HG03139 (cell line): ENCODE data around the gene LONRF3.

Source experiments
- ATAC-seq: cut with Tn5 transposase; IDR thresholded peaks from one replicate; pipeline ENCODE4 v1.9.1; 2021; ENCODE audit not compliant: unreplicated experiment

Gene LONRF3

DNA sequence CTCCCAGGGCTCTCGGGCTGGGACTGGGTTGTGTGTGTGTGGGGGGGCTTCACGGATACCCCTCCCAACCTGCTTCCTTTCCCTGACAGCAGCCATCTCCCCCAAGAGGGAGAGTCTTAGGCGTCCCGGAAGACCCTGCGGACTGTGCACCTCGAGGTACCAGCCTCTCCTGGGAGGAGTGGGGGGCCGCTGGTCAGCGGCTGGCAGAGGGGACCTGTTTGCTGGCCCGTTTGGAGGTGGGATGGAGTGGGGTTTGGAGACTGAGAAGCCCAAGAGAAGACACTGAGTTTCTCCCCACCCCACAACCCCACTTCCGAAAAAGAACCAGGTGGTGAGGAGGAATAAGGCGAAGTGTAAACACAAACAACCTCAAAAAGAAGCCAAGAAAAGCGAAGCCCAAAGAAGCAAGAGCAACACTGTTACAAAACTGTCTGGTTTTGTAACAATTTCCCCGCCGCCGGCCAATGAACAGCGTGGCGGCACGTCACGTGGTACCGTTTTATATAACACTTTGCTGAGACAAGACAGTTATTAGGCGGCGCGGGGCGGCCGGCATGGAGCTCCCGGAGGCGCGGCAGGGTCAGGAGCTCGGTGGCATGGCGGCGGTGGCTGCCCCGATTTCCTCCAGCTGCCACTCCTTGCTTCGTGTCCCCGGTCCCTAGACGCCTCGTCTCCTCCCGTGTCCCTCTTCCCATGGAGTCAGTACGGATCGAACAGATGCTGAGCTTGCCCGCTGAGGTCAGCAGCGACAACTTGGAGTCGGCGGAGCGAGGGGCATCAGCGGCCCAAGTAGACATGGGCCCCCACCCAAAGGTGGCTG lies at the start of gene LONRF3:
Gene LONRF3, plus strand, starts transcription at position 531 of the 820 bp plus-strand sequence. Its CDS starts 163 bp downstream, at position 694.
- ATAC-seq, result no peak

DNA sequence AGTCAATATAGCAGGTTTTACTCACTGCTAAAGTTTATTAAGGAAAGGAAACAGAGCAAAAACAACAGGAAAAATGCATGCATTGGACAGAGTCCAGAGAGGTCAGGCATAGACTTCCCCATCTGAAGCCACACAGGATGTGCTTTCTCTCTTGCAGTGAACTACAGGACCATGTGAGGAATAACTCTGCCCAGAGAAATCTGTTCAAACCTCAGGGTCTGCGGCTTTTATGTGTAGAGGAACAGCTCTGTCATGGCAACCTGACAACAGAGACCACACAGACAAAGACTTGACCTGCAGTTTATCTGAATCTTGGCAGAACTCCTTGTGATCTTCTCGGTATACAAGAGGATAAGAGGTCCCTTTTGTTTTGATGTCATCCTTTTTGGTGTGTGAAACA lies 46.3 kb upstream of the LONRF3 start:
- no peak for ATAC-seq

DNA sequence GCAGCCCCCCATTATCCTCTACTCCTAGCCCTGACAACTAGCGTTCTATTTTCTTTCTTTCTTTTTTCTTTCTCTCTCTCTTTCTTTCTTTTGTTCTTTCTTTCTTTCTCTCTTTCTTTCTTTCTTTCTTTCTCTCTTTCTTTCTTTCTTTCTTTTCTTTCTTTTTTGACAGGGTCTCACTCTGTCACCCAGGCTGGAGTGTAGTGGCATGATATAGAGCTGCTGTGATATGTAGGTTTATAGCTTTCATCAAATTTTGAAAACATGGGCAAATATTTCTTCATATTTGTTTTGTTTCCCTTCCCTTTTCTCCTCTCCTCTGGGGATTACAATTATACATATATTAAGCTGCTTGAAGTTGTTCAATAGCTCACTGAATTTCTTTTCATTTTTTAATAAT lies 39.1 kb upstream of the LONRF3 start:
- no peak for ATAC-seq

DNA sequence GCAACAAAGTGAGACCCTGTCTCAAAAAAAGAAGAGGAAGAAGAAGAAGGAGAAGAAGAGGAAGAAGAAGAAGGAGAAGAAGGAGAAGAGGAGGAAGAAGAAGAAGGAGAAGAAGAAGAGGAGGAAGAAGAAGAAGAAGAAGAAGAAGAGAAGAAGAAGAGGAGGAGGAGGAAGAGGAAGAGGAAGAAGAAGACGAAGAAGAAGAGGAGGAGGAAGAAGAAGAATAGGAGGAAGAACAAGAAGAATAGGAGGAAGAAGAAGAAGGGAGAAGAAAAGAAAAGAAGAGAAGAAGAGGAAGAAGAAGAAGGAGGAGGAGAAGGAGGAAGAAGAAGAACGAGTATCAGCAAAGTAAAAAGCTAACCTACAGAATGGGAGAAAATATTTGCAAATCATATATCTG lies 33.3 kb upstream of the LONRF3 start:
- no peak for ATAC-seq

DNA sequence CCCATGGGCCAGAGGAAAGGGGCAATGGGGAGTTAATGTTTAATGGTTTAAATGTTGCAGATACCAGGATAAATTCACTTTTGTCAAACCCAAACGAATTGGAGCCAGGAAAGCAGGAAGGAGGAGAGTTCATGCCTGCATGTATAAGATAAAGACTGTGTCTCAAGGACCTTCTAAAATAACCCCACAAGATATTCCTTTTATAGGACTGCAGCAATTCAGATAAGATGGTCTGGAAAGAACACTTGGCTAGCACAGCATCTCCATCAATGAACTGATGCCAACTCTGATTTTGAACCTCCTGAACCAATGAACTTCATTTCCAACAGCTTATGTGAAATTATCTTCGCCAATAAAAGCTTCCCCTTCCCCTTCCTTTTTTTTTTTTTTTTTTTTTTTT lies 31.3 kb upstream of the LONRF3 start:
- no peak for ATAC-seq

DNA sequence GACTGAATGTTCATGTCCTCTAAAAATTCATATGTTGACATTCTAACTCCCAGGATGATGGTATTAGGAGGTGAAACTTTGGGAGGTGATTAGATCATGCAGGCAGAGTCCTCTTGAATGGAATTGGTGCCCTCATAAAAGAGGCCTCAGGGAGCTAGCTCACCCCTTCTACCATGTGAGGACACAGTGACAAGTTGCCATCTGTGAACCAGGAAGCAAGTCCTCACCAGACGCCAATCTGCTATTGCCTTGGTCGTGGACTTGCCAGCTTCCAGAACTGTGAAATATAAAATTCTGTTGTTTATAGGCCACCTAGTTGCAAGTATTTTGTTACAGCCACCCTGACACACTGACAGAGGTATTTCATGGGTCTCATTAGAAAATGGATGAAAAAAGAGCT lies 28.5 kb upstream of the LONRF3 start:
- ATAC-seq, result no peak

DNA sequence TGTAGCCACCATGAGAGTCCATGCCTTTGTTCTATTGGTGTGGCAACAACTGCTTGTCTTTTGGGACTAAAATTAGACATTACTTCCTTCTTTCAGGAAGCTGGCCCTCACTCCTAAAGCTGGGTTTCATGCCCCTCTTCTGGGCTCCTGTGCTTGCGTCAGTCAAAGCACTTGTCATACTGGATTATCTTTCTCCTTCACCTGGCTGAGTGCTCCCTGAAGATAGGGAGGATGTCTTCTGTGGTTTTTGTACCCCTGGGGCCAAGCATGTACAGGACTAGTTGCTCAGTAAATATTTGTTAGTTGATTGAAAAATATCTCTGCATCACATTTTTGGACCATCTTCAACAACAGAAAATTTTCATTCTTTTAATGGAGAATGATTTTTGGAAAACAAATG lies 26.1 kb upstream of the LONRF3 start:
- no peak for ATAC-seq

DNA sequence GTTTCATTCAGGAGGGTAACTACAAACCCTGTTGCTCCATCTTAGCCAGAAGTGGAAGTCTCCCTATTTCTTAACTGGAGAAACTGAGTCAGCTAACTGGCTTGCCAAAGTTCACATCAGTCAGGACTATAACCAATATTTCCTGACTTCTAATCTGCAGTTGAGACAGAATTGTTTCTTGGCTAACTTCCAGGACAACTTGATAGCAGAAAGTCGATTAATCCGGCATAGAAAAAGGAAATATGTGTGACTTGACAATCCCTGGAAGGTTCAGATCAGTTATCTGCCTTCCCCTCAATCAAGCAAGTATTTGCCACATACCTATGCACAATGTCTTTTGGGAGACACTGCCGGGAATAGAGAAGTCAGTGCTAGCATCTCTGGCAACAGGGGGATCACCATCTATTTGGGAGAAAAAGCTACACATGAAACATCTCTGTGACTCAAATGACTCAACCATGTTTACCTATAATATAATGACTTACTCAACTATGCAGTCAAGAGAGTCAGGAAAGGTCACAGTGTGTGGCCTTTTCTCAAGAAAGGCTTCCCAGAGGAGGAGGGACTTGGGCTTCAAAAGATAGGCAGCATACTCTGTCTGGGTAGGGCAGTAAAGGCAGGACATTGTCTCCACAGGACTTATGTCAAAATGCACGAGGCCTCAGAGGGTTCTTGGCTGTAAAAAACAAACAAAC lies 12.4 kb upstream of the LONRF3 start:
- ATAC-seq, result no peak

DNA sequence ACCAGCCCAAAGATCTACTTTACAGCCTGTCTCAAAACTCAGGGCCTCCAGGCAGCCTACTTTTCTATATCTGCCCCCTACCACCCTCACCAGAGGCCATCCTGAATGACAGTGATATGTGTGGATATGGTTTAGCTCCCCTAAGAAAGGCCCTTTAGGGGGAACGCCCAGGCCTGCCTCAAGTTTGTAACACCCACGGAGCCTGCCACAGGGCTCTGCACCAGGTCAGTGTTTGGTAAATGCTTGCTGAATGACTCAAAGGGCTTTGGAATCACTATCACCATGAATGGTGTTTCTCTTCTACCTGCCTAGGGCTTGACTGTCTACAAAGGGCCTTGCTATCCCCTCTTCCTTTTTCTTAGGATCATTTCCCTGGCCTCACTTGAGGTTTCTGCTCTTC lies 11.3 kb upstream of the LONRF3 start:
- no peak for ATAC-seq

DNA sequence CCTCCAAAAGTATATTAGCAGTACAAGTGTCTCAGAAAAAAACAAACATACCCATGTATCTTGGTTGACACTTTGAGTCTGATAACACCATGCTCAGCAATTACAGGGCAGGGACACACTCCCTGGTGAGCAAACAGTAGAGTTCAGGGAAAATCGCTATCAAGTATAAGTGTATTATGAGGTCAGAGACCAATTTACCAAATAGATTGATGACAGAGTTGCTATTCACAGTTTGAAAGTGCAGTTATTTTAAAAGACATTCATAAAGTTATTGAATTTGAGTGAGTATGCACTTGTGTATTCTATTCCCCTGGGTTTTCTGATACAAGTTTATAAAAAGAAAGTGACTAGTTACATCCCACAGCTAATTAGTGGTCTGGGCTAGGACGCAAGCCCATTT lies 10.2 kb upstream of the LONRF3 start:
- ATAC-seq, result no peak

DNA sequence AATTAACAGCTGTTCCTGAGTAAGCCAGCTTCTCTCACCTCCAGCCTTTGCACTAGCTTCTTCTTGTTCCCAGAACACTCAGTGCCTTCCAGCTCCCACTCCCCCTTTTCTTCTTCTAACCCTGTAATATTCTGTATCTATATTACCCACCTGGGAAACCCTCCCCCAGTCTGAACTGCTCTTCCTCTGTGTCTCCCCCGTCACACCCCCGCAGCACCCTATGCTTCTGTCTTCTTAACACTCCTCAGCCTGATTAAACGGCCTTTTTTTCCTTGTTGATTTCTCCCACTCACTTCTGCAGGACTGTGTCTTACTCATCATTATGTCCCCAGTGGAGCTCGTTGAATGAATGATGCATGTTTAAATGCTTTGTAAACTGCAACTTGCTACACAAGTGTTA lies 9.0 kb upstream of the LONRF3 start:
- ATAC-seq, result no peak

DNA sequence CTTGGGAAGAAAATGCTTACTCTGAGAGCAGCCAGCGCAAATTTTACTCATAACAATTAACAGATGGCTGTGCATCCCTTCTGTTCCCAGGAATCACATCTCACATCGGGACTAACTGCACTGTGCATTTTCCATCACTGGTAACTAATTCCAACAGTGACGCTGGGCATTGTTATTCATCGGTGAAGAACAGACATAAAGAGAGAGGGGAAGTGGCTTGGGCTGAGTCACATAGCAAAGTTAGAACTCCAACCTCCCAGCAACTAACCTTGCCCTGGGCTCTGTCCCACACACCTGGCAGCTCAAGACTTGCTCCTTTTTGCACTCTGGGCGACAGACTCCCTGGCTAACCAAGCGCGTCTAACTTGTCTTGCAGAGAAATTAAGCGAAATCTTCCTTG lies 6.4 kb upstream of the LONRF3 start:
- ATAC-seq, result no peak

DNA sequence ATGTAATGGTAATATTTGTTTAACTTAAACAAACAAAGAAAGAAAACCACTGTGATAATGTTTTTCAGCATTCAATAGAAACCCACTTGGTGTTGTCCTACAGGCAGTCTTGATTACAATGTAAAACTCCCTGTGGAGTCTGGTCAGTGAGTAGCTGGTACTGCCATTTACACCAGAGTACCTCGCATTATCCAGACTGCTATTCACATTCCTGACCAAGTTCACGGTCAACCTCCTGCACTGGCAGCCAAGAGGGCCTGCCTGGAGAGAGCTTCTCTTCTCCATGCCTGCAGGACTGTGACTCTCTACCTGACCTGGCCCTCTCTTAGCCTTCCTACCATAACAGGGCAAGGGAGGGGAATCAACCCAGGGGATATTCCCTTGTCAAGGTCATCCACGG lies 2.9 kb upstream of the LONRF3 start:
- no peak for ATAC-seq

DNA sequence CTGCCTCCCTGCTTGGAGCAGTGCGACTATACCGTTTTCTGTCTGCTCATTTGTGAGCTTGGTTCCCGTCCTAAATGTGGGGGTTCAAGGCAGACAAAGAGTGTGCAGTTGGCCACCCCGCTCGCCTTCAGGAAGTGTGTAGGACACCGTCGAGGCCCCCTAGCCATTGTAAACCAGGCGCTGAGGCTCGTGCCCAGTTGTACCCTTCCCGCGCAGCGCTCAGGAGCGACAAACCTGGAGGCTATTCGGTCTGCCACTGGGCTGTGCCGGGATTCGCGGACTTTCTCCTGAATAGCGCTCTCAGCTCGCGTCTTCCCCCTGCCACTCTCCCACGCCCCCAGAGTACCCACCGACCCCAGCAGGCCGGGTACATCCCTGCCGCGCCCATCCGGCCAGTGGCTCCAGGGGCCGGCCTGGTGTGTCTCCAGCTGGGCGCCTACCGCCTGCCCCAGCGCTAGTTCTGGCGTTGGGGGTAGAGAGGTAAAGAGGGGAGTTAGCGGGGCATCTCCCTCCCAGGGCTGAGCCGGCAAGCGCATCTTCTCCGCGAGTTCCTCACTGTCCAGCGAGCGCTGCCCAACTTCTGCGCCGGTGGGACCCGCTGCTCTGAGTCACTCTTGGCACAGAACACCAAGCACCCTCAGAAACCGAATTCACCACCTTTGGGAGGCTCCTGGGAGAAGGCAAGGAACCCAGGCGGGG lies 880 bp upstream of the LONRF3 start:
- no peak for ATAC-seq

DNA sequence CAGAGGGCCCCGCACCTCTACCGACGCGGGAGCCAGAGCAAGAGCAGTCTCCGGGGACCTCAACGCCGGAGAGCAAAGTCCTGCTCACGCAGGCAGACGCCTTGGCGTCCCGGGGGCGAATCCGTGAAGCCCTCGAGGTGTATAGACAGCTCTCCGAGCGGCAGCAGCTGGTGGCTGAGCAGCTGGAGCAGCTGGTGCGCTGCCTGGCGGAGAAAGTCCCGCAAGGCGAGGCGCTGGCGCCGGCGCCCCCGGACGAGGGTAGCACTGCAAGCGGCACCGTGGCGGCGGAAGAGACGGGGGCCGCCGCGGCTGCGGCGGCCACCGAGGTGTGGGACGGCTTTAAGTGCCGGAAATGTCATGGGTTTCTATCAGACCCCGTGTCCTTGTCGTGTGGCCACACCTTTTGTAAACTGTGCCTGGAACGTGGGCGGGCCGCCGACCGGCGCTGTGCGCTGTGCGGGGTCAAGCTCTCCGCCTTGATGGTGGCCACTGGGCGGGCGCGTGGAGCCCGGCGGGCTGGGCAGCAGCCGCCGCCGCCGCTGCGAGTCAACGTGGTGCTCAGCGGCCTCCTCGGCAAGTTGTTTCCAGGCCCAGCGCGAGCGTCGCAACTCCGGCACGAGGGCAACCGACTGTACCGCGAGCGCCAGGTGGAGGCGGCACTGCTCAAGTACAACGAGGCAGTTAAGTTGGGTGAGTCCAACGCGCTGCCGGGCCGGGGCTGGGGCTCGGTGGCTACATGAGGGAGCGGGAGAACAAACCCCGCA lies 672 bp downstream of the LONRF3 start:
- ATAC-seq, result no peak

DNA sequence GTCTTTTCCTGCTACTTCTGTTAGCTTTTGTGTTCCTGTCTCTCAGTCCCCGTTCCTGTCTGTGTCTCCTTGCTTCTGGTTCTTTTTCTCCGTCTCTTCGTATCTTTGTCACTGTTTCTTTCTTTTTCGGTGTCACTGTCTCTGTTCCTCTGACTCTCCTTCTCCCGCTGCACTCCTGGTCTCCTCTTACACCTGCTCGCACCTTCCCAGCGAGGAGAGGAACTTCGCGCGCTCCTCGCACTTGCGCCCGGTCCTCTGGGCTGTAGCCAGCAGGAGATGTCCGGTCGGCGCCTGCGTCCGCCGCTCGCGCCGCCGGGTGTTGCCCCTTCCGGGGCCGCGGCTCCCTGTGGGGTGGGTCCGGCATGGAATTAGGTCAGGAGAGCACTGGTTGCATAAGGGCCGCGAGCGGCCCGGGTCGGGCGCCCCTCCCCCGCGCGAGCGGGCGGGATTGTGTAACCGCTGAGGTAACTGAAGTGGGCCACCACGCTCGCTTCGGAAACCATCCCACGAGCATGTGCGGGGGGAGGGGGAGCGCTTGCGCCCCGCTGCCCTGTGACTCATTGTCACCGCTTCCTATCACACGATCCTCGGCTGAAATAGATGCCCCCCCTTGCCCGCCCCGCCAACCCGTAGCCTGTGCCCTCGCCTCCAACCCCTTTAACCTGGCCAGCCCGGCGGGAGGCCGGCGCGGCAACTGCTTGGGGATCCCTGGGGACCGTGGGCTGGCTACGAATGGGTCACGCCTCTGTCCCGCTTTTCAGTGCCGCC lies 1.6 kb downstream of the LONRF3 start:
- ATAC-seq, result no peak

DNA sequence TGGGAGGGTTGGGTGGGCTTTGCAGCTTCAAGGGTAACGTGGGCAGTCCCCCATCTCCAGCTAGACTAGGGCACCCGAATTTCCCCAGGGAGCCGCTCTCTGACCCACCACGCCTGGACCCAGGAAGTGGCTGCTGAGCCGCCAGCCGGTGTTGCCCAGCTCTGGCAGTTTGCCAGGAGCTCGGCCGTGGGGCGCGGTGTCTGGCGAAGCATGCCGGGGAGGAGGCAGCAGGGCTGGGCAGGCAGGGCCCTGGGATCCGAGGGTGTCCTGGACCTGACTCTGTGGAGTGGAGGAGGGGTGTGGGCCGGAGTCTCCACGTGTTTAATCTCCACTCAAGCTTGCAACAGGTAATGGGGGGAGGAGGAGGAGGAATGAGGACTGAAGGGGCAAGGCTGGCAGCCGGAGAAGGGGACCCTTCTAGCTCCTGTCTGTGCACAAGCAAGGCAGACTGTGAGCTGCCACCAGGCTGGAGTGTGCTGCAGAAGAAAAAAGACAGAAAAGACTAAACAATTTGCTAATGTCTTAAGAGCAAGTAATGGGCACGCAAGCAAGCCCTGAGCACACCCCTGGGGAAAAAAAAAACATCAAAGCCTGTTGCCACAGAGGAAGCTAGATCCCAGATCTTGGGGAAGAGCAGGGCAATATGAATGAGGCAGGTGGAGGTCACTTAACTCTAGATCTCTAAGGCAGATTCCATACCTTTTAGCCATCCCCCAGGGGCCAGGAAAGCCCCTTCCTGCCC lies 2.4 kb downstream of the LONRF3 start:
- no peak for ATAC-seq

DNA sequence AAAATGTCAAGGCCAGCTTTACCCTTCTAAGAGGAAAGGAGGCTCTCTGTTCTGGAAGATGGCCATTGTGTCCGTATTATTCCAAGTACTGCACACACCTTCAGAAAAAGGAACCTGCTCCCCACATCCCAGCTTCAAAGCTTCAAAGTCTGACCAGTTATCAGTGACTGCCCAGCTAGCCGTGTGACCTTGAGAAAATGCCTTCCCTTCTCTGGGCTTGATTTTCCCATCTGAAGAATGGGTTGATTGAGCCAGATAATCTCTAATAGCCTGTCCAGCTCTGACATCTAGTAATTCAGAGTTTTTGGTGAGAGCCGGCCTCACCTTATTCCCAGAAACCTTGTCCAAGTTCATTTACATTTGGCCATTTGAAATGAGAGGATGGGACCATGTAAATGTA lies 3.0 kb downstream of the LONRF3 start:
- ATAC-seq, result no peak

DNA sequence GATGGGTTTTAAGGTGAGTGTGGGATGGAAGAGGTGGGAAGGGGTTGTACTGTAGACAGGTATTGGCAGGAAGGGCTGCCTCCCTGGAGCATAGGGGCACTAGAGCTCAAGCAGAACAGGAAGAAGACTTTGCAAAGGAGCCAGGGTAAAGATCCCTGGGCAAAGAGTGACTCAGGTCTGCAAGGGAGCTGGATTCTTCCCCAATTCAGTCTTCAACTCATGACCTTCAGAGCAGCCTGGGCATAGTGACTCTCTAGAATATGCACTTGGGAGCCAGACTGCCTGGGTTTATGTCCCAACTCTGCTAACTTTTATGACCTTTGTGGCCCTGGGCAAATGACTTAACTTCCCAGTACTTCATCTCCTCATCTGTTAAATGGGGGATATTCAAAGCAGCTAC lies 4.0 kb downstream of the LONRF3 start:
- no peak for ATAC-seq

DNA sequence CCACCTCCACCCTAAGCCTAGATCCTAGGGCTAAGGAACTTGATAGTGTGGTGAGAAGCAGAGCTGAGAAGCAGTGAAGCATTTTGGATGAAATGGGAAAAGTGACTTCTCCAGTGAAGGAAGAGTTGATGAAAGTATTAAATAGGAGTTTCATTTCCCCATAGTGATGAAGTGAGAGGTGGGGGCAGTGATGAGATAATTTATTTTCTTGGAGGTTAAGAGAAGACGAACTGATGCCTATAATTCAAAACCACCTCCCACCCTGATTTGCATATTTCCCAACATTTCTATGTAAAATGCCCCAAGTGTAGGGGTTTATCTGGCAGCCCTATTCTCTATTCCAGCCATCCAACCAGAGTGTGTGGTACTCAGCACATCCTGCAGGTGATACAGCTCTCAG lies 6.3 kb downstream of the LONRF3 start:
- no peak for ATAC-seq
